ENCODE measurements around the gene OLA1.

Gene OLA1

DNA sequence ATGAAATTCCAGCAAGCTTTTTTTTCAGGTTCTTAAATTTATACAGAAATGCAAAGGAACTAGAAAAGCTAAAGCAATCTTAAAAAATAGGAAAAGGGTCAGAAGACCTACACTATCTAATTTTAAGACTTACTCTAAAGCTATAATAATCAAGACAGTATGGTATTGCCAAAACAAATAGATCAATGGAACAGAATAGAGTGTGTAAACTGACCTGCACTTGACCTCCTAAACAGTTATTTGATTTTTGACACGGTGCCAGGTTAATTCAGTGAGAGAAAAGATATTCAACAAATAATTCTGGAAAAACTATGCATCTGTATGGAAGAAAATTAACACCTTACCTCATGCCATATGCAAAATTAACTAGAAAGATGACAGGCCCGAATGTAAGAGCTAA lies 73.6 kb downstream of the OLA1 start:
- Histone ChIP-seq H3K27me3 (replicated peaks; ENCODE audit: insufficient read depth, low read length) (no peaks in the 10 kb centered on the region), H3K36me3 (replicated peaks; ENCODE audit: insufficient read depth, low read length) (no peaks in the 10 kb centered on the region), H3K9me2 (replicated peaks; ENCODE audit: insufficient read depth, low read length) (no peaks in the 10 kb centered on the region), H2AFZ (ENCODE audit: low read length) (no peak overlapping the region), H3K9ac (ENCODE audit: low read length) (no peak overlapping the region), H3F3A (ENCODE audit: insufficient read depth, low read length) (no peaks in the 10 kb centered on the region), H3K4me2 (ENCODE audit: low read depth, low read length) (no peak overlapping the region), H3K4me1 (ENCODE audit: low read length) (no peaks in the 10 kb centered on the region), H3K79me2 (ENCODE audit: low read length) (peaks cover 38% of the 10 kb centered on the region), H3K27ac (ENCODE audit: low read length) (no peak overlapping the region), H3K4me3 (ENCODE audit: low read length) (no peak overlapping the region), H3K9me3 (replicated peaks; ENCODE audit: insufficient read depth, low read length) (no peaks in the 10 kb centered on the region), H4K20me1 (ENCODE audit: insufficient read depth, low read length) (no peaks in the 10 kb centered on the region)
- DNase-seq: no peak
- TF ChIP-seq EZH2phosphoT487 (IDR thresholded peaks at IDR 0.05; ENCODE audit: low read length) (no peak), EZH2 (optimal IDR thresholded peaks at IDR 0.05; ENCODE audit: low read depth, low read length) (no peak)
- TF ChIP-seq, protein P1, sequence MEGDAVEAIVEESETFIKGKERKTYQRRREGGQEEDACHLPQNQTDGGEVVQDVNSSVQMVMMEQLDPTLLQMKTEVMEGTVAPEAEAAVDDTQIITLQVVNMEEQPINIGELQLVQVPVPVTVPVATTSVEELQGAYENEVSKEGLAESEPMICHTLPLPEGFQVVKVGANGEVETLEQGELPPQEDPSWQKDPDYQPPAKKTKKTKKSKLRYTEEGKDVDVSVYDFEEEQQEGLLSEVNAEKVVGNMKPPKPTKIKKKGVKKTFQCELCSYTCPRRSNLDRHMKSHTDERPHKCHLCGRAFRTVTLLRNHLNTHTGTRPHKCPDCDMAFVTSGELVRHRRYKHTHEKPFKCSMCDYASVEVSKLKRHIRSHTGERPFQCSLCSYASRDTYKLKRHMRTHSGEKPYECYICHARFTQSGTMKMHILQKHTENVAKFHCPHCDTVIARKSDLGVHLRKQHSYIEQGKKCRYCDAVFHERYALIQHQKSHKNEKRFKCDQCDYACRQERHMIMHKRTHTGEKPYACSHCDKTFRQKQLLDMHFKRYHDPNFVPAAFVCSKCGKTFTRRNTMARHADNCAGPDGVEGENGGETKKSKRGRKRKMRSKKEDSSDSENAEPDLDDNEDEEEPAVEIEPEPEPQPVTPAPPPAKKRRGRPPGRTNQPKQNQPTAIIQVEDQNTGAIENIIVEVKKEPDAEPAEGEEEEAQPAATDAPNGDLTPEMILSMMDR (IDR thresholded peaks at IDR 0.05; ENCODE audit: low read length): no peak

DNA sequence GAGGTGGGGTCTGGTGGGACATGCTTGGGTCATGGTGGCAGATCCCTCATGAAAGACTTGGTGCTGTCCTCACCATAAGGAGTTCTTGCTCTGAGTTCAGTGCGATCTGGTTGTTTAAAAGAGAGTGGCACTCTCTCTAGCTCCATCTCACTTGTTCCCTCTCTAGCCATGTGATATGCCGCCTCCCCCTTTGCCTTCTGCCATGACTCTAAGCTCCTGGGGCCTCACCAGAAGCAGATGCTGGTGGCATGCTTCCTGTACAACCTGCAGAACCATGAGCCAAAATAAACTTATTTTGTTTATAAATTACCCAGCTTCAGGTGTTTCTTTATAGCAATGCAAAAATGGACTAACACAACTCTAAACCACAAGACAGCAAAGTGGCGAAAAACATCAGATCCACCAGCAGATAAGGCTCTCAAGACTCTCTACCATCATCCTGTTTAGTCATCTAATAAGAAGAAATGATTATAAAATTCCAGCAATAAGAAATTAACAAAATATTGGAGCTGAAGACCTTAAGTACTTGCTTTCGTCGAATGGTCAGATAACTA lies 75.5 kb downstream of the OLA1 start:
- no peak overlapping the region for H3K4me3 ChIP-seq (ENCODE audit: low read length)
- no peaks in the 10 kb centered on the region for H3K9me2 ChIP-seq (replicated peaks; ENCODE audit: insufficient read depth, low read length)
- H2AFZ ChIP-seq (ENCODE audit: low read length): no peak overlapping the region
- no peak overlapping the region for H3K27ac ChIP-seq (ENCODE audit: low read length)
- no peaks in the 10 kb centered on the region for H3F3A ChIP-seq (ENCODE audit: insufficient read depth, low read length)
- no peaks in the 10 kb centered on the region for H3K4me1 ChIP-seq (ENCODE audit: low read length)
- TF ChIP-seq EZH2 (optimal IDR thresholded peaks at IDR 0.05; ENCODE audit: low read depth, low read length) (no peak), EZH2phosphoT487 (IDR thresholded peaks at IDR 0.05; ENCODE audit: low read length) (no peak)
- TF ChIP-seq, protein P1 (IDR thresholded peaks at IDR 0.05; ENCODE audit: low read length): no peak
- no peak overlapping the region for H3K4me2 ChIP-seq (ENCODE audit: low read depth, low read length)
- H3K27me3 ChIP-seq (replicated peaks; ENCODE audit: insufficient read depth, low read length): no peaks in the 10 kb centered on the region
- H3K79me2 ChIP-seq (ENCODE audit: low read length): peaks cover 43% of the 10 kb centered on the region
- no peak for DNase-seq
- no peaks in the 10 kb centered on the region for H3K9me3 ChIP-seq (replicated peaks; ENCODE audit: insufficient read depth, low read length)
- no peaks in the 10 kb centered on the region for H3K36me3 ChIP-seq (replicated peaks; ENCODE audit: insufficient read depth, low read length)
- H3K9ac ChIP-seq (ENCODE audit: low read length): no peak overlapping the region
- no peaks in the 10 kb centered on the region for H4K20me1 ChIP-seq (ENCODE audit: insufficient read depth, low read length)

- no peak overlapping the region for H3K4me3 ChIP-seq (ENCODE audit: low read length)
- no peak for DNase-seq
- H3K9me3 ChIP-seq (replicated peaks; ENCODE audit: insufficient read depth, low read length): no peaks in the 10 kb centered on the region
- H3K4me2 ChIP-seq (ENCODE audit: low read depth, low read length): no peak overlapping the region
- H2AFZ ChIP-seq (ENCODE audit: low read length): no peak overlapping the region
- H3K9me2 ChIP-seq (replicated peaks; ENCODE audit: insufficient read depth, low read length): no peaks in the 10 kb centered on the region
- no peak overlapping the region for H3K9ac ChIP-seq (ENCODE audit: low read length)
- H3K4me1 ChIP-seq (ENCODE audit: low read length): no peaks in the 10 kb centered on the region
- TF ChIP-seq, protein P1 (IDR thresholded peaks at IDR 0.05; ENCODE audit: low read length): no peak
- TF ChIP-seq EZH2 (optimal IDR thresholded peaks at IDR 0.05; ENCODE audit: low read depth, low read length): no peak
- TF ChIP-seq EZH2phosphoT487 (IDR thresholded peaks at IDR 0.05; ENCODE audit: low read length): no peak
- H3K79me2 ChIP-seq (ENCODE audit: low read length): peaks cover 37% of the 10 kb centered on the region
- H3K27me3 ChIP-seq (replicated peaks; ENCODE audit: insufficient read depth, low read length): no peaks in the 10 kb centered on the region
- no peaks in the 10 kb centered on the region for H4K20me1 ChIP-seq (ENCODE audit: insufficient read depth, low read length)
- no peaks in the 10 kb centered on the region for H3F3A ChIP-seq (ENCODE audit: insufficient read depth, low read length)
- no peak overlapping the region for H3K27ac ChIP-seq (ENCODE audit: low read length)
- no peaks in the 10 kb centered on the region for H3K36me3 ChIP-seq (replicated peaks; ENCODE audit: insufficient read depth, low read length)
These were observed 76.5 kb downstream of the OLA1 start for GRCh38 chr2:174171686-174172445.
